A549 (cell line): ENCODE results near the gene ARTN.

ENCODE experiments used
- BHLHE40 ChIP-seq: IDR thresholded peaks from 2 replicates; pipeline ENCODE4 v1.6.1; 2012; ENCODE audit warnings: low read depth, low read length, inconsistent platforms
- EP300 ChIP-seq, 2 experiments: fragments of >200 bp; sonication (Bioruptor Twin); formaldehyde crosslinking; IDR thresholded peaks; 2 replicates in 1 of 2; 3 replicates in 1 of 2; pipeline ENCODE4 v1.6.1; 2016 to 2017
- ESRRA ChIP-seq: fragments of 150-350 bp; IDR thresholded peaks from 2 replicates; pipeline ENCODE4 v1.6.1; 2014; ENCODE audit warnings: mild to moderate bottlenecking, low read length, borderline replicate concordance
- KDM1A ChIP-seq: fragments of 200-600 bp; sonication (generic); IDR thresholded peaks from 2 replicates; pipeline ENCODE4 v1.6.1; 2016; ENCODE audit warnings: low read depth, mild to moderate bottlenecking
- MAZ ChIP-seq: fragments of 150-350 bp; IDR thresholded peaks from 2 replicates; pipeline ENCODE4 v1.6.1; 2014; ENCODE audit warnings: antibody characterized with exemption, low read depth, low read length, borderline replicate concordance
- MYC ChIP-seq: IDR thresholded peaks from 2 replicates; pipeline ENCODE4 v1.6.1; 2012; ENCODE audit warnings: mild to moderate bottlenecking, inconsistent platforms, low read length, improper control_type of control experiment, borderline replicate concordance
- POLR2A ChIP-seq: IDR thresholded peaks from 2 replicates; pipeline ENCODE4 v1.6.1; 2012; ENCODE audit warnings: mild to moderate bottlenecking, low read length
- RAD21 ChIP-seq, 2 experiments: fragments of >200 bp in 1 of 2; sonication (Bioruptor Twin) in 1 of 2; formaldehyde crosslinking in 1 of 2; IDR thresholded peaks in 1 of 2; conservative IDR thresholded peaks in 1 of 2; 2 replicates in 1 of 2; 3 replicates in 1 of 2; pipeline ENCODE4 v1.6.1; 2012 to 2018; ENCODE audit warnings: inconsistent platforms in 1 of 2
- TP53 ChIP-seq: fragments of 250-450 bp; sonication (Bioruptor Pico); IDR thresholded peaks from 2 replicates; pipeline ENCODE4 v1.5.0; 2021; ENCODE audit warnings: mild to moderate bottlenecking, moderate library complexity
- TF ChIP-seq, protein P1 (sequence below): fragments of 450-650 bp; IDR thresholded peaks from 2 replicates; pipeline ENCODE4 v1.6.1; 2014; ENCODE audit warnings: antibody characterized with exemption
- TF ChIP-seq, protein P2 (sequence below): fragments of >200 bp; sonication (Bioruptor Twin); formaldehyde crosslinking; IDR thresholded peaks from 3 replicates; pipeline ENCODE4 v1.5.1; 2016
- TF ChIP-seq, protein P3 (sequence below): IDR thresholded peaks from 2 replicates; pipeline ENCODE4 v1.6.1; 2012
- TF ChIP-seq, protein P4 (sequence below): fragments of 200-600 bp; sonication (generic); IDR thresholded peaks from 2 replicates; pipeline ENCODE4 v1.6.1; 2016; ENCODE audit warnings: antibody characterized with exemption, mild to moderate bottlenecking, moderate library complexity

DNA sequence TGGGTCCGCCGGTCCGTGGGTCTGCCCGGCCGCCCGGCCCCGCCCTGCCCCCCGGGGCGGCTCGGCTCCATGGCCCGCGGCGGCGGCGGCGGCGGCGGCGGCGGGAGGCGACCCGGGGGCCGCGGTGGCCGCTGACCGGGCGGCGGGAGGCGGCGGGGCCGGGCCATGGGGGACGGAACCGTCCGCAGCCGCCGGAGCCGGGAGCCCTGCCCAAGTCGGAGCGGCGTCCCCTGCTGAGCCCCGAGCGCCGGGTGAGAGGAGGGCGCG is 45.6 kb downstream of the ARTN start:
- TF ChIP-seq RAD21 (conservative IDR thresholded peaks at IDR 0.05 in 1 of 2, IDR thresholded peaks at IDR 0.05 in 1 of 2) (no peak), MYC (no peak), BHLHE40 (no peak), EP300 (IDR thresholded peaks at IDR 0.05) (no peak), KDM1A (no peak), POLR2A (no peak), MAZ (no peak), ESRRA (no peak), TP53 (CRISPR knock-in tag) (no peak)
- TF ChIP-seq, protein P1, sequence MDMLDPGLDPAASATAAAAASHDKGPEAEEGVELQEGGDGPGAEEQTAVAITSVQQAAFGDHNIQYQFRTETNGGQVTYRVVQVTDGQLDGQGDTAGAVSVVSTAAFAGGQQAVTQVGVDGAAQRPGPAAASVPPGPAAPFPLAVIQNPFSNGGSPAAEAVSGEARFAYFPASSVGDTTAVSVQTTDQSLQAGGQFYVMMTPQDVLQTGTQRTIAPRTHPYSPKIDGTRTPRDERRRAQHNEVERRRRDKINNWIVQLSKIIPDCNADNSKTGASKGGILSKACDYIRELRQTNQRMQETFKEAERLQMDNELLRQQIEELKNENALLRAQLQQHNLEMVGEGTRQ, result no peak
- TF ChIP-seq, protein P2, sequence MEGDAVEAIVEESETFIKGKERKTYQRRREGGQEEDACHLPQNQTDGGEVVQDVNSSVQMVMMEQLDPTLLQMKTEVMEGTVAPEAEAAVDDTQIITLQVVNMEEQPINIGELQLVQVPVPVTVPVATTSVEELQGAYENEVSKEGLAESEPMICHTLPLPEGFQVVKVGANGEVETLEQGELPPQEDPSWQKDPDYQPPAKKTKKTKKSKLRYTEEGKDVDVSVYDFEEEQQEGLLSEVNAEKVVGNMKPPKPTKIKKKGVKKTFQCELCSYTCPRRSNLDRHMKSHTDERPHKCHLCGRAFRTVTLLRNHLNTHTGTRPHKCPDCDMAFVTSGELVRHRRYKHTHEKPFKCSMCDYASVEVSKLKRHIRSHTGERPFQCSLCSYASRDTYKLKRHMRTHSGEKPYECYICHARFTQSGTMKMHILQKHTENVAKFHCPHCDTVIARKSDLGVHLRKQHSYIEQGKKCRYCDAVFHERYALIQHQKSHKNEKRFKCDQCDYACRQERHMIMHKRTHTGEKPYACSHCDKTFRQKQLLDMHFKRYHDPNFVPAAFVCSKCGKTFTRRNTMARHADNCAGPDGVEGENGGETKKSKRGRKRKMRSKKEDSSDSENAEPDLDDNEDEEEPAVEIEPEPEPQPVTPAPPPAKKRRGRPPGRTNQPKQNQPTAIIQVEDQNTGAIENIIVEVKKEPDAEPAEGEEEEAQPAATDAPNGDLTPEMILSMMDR, result no peak
- TF ChIP-seq, protein P3, sequence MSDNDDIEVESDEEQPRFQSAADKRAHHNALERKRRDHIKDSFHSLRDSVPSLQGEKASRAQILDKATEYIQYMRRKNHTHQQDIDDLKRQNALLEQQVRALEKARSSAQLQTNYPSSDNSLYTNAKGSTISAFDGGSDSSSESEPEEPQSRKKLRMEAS, result no peak
- TF ChIP-seq, protein P4, sequence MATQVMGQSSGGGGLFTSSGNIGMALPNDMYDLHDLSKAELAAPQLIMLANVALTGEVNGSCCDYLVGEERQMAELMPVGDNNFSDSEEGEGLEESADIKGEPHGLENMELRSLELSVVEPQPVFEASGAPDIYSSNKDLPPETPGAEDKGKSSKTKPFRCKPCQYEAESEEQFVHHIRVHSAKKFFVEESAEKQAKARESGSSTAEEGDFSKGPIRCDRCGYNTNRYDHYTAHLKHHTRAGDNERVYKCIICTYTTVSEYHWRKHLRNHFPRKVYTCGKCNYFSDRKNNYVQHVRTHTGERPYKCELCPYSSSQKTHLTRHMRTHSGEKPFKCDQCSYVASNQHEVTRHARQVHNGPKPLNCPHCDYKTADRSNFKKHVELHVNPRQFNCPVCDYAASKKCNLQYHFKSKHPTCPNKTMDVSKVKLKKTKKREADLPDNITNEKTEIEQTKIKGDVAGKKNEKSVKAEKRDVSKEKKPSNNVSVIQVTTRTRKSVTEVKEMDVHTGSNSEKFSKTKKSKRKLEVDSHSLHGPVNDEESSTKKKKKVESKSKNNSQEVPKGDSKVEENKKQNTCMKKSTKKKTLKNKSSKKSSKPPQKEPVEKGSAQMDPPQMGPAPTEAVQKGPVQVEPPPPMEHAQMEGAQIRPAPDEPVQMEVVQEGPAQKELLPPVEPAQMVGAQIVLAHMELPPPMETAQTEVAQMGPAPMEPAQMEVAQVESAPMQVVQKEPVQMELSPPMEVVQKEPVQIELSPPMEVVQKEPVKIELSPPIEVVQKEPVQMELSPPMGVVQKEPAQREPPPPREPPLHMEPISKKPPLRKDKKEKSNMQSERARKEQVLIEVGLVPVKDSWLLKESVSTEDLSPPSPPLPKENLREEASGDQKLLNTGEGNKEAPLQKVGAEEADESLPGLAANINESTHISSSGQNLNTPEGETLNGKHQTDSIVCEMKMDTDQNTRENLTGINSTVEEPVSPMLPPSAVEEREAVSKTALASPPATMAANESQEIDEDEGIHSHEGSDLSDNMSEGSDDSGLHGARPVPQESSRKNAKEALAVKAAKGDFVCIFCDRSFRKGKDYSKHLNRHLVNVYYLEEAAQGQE, result no peak
